Stimulated activated CD4-positive, alpha-beta T cell treated with anti-CD3 and anti-CD28 coated beads, Interleukin-1b, Interleukin-23, amount 100 ng/mL, for 1 hour (primary cell): Measurements from ENCODE around the gene NNMT.
"Not testable (repeated sequence)": the region's sequence is repeated elsewhere in the genome, so short reads cannot be mapped to it uniquely, and the experiment has no call there.

Source experiments
- DNase-seq, 2 donors: peaks; one replicate each; pipeline ENCODE4 v3.0.0-alpha.2; 2020; ENCODE audit warnings: low read depth in 2 of 2

The NNMT gene

DNA sequence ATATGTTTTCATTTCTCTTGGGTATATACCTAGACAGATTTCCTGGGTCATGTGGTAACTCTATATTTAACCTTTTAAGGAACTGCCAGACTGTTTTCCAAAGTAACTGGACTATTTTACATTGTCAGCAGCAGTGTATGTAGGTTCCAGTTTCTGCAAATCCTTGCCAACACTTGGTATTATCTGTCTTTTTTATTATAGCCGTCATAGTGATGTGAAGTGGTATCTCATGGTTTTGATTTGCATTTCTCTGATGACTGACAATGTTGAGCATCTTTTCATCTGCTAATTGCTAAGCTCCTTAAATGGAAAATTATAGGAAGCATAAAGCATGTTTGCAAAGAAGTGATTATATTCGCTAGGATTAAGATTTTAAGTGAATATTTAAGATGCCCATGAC lies 13.9 kb downstream of the NNMT start:
- DNase-seq: no peak

DNA sequence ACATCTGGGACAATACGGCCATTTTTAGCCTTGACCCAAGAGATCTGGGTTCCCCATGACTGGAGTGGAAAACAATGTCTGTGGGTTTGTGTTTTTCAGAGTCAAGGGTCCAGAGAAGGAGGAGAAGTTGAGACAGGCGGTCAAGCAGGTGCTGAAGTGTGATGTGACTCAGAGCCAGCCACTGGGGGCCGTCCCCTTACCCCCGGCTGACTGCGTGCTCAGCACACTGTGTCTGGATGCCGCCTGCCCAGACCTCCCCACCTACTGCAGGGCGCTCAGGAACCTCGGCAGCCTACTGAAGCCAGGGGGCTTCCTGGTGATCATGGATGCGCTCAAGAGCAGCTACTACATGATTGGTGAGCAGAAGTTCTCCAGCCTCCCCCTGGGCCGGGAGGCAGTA lies 15.7 kb downstream of the NNMT start:
- DNase-seq: no peak

DNA sequence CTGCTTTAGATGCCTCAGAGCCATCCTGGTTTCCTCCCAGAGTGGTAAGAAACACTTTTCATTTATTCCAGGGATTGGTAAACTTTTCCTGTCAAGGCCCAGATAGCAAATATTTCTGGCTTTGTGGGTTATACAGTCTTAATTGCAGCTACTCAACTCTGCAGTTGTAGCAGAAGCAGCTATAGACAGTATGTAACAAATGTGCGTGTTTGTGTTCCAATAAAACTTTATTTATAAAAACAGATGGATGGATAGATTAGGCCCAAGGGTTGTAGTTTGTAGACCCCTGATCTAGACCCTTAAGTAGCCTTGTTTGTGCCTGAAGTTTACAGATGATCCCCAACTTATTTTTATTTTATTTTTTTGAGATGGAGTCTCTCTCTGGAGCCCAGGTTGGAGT lies 17.9 kb downstream of the NNMT start:
- DNase-seq: no peak

DNA sequence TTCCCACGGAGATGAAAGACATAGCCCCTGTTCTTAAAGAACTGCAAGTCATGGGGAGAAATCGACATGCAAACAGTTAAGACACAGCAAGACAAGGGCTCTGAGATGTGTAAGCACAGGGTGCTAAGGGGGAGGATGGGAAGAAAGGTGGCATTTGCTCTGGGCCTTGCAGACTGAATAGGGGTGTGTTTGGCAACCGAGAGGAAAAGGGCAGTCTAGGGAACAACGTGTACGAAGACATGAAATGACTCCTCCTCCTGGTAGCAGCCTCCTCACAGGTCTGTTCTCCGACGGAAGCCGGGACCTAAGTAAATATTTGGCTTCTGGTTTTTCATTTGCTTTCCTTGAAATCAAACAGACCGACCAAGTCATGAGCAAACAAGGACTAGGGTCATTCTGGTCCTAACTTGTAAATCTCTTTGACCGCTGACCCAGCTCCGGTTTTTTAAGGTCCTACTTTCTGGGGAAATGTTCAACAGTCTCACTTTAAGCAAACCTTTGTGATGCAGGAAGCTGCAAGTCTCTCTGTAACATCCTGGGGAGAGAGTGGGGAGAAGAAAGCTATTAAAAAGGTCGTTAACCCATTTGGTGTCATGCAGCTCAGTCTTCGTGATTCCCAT lies 19.7 kb downstream of the NNMT start:
- no peak for DNase-seq

DNA sequence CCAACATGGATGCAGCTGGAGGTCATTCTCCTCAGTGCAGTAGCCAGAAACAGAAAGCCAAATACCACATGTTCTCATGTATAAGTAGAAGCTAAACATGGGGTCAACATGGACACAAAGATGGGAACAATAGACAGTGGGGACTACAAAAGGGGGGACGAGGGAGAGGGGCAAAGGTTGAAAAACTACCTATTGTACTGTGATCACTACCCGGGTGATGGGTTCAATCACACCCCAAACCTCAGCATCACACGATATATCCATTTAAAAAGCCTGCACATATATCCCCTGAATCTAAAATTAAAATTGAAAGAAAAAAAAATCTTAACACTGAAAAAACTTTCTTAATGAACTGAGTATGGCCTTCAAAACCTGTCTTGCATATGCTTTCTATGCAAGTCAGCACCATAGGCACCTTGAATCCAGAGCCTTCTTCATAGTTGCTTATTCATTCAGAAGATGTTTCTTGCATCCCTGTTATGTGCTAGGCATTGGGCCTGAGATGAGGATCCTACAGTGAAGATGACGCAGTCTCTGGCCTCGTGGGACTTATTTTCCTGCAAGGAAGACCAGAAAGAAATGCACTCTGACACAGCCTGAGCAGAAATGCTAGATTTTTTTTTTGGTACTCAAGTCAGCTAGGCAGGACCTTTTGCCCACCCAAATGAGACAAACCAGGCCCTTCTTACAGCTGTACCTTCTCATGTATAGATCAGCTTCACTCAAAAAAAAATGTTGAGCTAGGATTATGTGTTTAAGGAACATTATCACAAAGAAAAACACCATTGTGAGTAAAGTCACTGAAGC lies 21.0 kb downstream of the NNMT start:
- DNase-seq: no peak

DNA sequence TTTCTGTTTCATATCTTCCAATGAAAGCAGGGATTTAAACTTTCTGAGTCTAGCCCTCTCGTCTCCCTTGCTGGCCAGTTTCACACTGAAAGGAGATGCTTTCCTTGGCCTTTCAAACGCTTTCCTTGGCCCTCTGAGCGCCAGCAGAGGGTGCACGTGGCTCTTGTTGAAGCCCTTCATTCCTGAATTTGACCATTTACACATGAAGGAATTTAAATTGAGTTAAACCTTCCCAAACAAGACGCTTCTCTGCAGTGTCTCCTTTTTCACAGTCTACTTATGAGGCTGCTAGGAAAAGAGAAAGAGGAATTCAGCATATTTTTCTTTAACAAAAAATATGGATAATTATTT lies 21.6 kb downstream of the NNMT start:
- DNase-seq: no peak

DNA sequence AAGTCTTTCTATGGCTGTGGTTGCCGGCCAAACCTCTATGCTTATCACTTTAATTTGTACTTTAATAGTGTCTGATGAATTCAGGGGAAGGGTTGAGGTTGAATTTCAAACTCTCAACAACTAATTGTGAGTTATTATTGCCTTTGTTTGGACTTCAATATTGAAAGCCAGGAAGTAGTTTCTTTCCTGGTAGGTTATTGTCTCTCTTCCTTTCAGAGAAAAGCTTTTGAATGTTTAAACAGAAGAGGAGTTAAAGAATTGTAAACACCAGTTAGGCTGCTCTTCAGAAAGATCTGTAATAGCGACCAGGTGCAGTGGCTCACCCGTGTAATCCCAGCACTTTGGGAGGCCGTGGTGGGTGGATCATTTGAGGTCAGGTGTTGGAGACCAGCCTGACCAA lies 22.2 kb downstream of the NNMT start:
- no peak for DNase-seq

DNA sequence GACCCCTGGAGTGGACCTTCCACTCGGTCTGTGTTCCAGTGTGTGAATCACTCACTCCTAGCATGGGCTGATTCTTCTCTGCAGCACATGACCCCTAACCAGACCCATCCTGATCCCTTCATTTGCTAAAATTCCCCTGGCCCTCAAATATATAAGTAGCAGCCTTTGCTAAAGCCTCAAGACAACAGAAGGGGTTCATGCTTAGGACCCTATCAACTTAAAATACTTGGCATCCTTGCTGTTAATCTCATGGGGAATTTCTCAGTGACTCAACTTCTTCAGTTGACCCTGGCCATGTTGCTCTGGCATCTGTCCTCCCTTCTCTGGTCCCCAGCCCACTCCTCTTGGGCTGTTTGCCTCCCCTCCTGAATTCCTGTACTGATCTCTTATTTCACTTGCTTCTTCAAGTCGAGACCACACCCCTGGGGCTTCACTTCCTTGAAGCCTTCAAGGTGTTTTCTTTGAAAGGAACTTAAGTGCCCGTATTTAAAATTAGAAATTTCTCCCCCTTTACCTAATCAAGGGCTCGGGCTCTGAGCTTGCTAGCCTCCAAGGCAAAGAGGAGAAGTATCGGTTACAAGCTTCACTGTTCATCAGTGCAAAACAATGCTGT lies 23.6 kb downstream of the NNMT start:
- no peak for DNase-seq

DNA sequence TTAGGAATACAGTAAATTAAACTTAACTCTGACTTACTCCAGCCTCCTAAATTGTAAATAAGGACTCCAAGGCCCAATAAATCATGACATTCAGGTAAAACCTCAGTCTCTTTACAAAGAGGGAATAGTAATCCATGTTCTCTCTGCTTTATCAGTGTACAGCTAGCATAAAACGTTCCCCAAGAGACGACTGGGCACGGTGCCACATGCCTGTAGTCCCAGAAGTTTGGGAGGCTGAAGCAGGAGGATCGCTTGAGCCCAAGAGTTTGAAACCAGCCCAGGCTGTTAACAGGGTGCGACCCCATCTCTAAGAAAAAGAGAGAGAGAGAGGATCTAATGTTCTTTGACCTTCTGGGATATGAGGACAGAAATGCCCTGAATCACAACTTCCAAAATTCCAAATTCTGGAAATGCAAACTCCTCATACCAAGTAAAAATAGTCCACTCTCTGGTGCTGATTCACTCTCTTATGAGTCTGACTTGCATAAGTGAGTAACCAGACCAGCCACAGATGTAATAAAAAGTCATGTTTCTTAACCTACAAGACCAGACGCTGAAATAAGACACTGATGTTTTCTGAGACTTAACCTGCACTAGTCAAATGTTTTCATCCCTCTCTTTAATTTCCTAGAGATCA lies 25.5 kb downstream of the NNMT start:
- DNase-seq: no peak

DNA sequence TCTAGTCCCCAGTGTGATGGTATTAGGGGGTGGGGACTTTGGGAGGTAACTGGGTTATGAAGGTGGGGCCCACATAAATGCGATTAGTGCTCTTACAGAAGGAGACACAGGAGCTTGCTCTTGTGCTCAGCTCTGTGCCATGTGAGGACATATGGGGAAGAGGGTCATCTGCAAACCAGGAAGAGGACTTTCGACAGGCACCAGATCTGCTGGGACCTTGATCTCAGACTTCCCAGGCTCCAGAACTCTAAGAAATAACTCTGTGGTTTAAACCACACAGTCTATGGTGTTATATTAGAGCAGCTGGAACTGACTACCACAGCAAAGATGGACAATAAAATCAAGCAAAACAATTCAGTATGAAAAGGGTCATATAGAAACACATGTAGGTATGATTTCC lies 26.7 kb downstream of the NNMT start:
- no peak for DNase-seq

DNA sequence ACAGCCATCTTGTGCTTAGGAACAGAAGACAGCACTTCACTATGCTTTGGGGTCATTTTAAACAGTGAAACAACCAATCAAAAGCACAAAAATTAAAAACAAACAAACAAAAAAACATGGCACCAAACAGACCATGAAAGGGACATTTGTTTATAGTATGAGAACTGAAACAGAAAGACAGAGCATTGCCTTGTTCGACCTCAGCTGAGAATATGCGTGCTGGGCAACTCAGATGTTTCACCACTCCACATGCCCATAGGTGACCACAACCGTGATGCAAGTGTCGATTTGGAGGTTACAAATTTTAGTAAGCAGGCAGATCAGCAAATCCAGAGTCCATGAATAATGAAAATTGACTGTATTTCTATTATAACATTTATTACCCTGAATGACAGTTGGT lies 30.0 kb downstream of the NNMT start:
- DNase-seq: no peak

DNA sequence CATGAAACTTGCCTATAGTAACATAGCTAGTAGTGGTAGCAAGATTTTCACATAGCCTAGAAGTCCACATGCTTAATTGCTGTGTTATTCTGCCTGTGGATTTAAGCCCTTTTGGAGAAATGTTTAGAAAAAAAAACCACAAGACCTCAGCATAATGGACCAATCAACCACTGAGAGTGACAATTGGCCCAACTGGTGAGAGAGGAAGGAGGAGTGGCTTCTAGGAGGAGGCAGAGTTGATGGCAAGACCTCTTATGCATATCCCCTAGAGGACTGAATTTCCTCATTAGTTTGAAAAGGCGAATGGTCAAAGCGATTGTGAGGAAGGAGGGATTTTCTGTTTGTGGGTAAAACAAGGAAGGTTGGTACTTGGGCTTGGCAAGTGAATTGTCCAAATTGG lies 30.6 kb downstream of the NNMT start:
- no peak for DNase-seq

DNA sequence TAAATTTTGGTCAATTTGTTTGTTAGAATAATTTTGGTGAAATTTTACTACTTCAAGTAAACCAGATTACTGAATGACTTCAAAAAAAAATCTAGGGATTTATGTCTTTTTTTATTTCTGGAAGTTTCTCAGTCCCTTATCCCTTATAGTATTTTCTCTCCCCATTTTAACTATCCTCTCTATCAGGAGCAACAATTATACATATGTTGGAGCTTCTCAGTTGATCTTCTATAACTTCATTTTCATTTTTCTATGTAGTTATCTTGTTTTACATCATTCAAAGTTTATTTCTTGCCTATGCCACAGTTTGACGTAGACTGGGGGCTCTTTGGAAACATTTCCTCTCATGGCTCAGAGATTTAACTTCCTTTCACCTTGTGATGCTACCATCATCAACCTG lies 34.2 kb downstream of the NNMT start:
- DNase-seq: no peak

DNA sequence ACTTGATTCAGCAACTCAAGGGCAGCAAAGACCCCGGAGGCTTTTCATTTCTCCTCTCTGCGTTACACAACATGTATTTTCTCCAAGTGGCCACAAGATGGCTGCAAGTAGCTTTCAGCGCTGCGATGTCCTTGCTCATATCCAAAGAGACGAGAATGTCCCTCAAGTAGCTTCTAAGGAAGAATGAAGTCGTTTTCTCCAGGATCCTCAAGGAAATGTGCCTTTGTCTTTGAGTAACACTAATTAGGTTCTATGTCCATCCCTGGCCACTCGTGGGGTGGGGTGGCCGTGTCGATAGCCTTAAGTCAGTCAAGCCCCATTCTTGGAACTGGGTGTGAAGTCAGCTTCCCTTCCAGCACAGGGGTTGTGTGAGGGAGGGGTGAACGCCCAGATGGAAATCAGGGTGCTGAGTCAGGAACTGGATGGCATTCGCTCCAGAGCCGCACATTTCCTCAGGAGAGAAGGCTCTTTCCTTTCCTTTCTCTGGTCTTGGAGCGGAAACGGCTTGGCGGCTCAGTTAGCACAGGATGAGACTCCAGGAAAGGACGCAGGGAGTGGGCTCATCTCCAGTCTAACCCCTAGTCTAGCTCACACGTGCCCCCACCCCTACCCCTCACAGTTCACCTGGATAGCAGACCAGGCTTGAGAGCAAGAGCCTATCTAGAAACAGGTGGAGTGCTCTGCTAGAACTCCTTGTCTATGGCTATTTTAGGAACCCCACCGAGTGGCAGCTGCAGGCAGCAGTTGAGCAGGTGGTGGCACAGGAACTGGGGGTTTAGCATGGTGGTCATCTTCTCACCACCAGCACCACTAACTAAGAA lies 44.3 kb downstream of the NNMT start:
- DNase-seq: no peak

DNA sequence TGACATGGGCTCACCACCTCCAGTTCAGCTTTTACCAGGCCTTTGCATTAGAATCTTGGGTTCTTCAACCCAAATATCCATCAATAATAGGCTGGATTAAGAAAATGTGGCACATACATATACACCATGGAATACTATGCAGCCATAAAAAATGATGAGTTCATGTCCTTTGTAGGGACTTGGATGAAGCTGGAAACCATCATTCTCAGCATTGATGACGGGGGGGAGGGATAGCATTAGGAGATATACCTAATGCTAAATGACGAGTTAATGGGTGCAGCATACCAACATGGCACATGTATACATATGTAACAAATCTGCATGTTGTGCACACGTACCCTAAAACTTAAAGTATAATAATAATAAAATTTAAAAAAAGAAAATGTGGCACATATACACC lies 45.5 kb downstream of the NNMT start:
- not testable (repeated sequence) for DNase-seq

DNA sequence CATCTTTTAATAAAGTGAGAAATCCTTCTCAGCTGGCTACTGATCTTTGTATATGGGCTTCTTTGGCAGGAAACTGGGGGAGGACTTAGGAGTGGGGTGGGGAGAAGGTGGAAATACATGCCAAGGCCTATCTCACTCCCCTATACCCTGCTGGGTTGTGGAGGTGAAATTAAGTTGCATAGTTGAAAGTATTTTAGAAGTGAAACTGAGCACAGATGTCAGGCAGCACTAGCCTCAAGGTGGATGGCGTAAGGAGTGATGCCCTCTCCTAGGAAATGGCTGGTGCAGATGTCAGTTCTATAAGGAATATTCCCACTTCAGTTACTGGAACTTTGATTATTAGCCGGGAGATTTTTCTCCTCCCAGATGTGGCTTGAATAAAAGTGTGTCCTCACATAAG lies 46.3 kb downstream of the NNMT start:
- no peak for DNase-seq

DNA sequence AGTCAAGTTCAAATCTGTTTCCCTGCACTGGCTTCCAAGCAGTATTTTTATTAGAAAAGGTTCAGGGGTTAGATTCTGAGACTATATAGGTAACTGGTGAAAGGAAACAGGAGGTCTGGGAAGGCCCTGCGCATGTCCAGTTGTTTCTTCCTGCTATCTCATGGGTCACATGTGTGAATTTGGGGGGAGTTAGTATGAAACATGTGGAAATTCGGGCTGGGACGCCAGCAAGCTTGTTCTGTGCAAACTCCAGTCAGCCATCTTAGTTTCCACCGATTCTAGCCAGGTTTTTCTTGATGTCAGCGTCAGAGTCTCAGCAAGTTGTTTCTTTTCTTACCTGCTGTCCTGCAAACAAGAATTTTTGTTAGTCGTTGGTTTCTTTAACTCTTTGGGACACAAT lies 46.8 kb downstream of the NNMT start:
- DNase-seq: no peak

DNA sequence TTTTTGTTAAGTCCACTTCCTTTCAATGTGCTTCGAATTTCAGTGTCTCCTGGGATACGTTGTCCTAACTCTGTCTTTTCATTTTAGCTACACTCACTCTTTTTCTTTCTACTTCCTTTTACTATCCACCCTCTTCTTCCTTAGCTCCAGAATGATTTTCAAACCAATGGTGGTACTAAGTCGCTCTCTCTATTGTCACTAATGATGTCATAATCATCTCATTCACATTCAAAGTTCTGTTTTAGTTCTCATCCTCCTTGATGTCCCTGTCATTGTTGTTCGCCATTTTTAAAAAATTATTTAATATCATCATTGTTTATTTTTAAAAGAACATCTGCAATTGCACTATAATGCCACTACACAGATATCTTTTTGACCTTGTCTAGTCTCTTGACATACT lies 47.3 kb downstream of the NNMT start:
- no peak for DNase-seq

DNA sequence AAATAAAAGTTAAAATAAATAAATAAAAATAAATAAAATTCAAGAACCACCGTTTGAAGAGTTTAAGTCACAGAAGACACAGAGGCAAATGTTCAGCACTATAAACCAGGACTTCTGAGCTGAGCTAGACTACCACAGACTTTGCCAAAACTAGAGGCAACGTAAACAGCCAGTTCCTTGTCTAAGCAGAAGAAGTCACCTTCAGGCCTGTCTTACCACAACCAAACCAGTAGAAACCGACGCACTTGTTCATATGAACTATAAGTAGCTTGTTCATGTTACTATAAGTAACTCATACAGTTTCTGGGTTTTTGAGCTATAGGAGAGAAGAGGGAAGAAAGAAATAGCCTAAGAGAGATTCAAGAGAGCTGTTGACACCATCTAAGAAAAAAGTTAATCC lies 48.3 kb downstream of the NNMT start:
- DNase-seq: no peak

DNA sequence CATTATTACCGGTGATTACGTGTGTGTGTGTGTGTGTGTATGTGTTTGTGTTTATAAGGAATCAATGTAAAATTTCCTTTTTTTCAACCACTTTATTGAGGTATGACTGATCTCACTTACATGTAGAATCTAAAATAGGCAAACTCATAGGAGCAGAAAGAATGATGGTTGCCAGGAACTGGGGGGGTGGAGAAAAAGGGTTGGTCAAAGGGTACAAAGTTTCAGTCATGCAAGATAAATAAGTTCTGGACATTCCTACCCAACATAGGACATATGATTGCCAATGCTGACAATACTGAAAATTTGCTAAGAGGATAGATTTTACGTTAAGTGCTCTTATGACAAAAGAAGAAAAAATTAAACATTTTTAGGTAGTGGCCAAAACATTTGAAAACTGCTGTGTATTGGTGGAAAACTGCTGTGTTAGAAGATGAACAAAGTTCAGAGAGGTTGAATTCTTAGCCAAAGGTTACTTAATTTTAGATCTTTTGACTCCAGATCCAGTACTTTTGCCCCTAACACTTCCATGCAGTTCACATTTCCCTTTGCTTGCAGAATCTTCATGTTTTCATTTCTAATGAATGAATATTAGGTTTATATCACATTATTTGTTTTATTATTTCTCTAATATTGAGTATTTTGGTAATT lies 49.5 kb downstream of the NNMT start:
- no peak for DNase-seq

DNA sequence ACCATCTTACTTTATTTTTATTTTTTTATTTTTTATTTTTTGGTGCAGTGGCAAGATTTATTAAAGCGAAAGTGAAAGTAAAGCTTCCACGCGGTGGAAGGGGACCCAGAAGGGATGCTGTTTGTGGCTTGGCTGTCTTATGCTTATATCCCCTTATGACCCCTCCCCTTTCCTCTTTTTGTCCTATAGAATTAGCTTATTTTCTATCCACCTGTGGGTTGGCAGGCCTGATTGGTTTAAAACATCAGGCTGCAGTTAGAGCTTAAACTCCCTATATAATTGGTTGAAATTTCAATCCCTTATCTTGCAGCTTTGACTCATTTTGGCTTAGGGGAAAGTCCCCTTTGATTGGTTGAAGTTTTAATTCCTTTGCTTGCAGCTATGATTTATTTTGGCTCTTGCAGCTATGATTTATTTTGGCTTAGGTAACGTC lies 50.5 kb downstream of the NNMT start:
- no peak for DNase-seq
